Activated T-helper 1 cell treated with anti-CD3 and anti-CD28 coated beads, Interleukin-12 subunit alpha, Interleukin-12 subunit beta, Interleukin-2, Interleukin-4 antibody, amounts not matched to agents 30 ng/mL and 10 ng/mL and 1 ng/mL, durations not matched to agents 14 hours and 24 hours and 36 hours (primary cell): Measurements from ENCODE around the gene AIM2. TPM values are rescaled to one million over a fixed set of nuclear protein-coding genes. Genes with fewer than 3 reads are reported as not detected.
A peak's percentile ranks its signal among the peaks of the same experiment; 100 is the strongest.
"Not testable (repeated sequence)": the region's sequence is repeated elsewhere in the genome, so short reads cannot be mapped to it uniquely, and the experiment has no call there.

Experiments used
- DNase-seq: peaks from one replicate; pipeline ENCODE4 v3.0.0; 2021; ENCODE audit warnings: low spot score
- H3K27ac Mint-ChIP-seq: one replicate; pipeline ENCODE4 v1.8.0; 2021; ENCODE audit warnings: mild to moderate bottlenecking, mixed read lengths
- H3K27me3 Mint-ChIP-seq: one replicate; pipeline ENCODE4 v1.8.0; 2022; ENCODE audit warnings: mild to moderate bottlenecking, moderate library complexity, mixed read lengths; ENCODE audit not compliant: insufficient read depth
- H3K36me3 Mint-ChIP-seq: one replicate; pipeline ENCODE4 v1.8.0; 2021; ENCODE audit warnings: low read depth, mixed read lengths
- H3K4me1 Mint-ChIP-seq: one replicate; pipeline ENCODE4 v1.8.0; 2021; ENCODE audit warnings: low read depth, mixed read lengths
- H3K4me3 Mint-ChIP-seq: one replicate; pipeline ENCODE4 v1.8.0; 2021; ENCODE audit warnings: mild to moderate bottlenecking, moderate library complexity, mixed read lengths
- H3K9me3 Mint-ChIP-seq: one replicate; pipeline ENCODE4 v1.8.0; 2021; ENCODE audit warnings: mixed read lengths
- intact Hi-C: fragments of 100-400 bp; cut with micrococcal nuclease; formaldehyde crosslinking; loops from one replicate; pipeline ENCODE4 v1.15.1; 2024
- total RNA-seq: library from RNA; stranded (reverse); gene quantifications from 2 replicates; pipeline ENCODE4 v1.2.3, GENCODE V29; 2022

The AIM2 gene
- total RNA-seq: 49.0 and 52.9 TPM in 2 replicates

GRCh38 chr1:159076438-159077119, at the start of gene AIM2:
Gene AIM2, minus strand, starts transcription at chr1:159076766. Its CDS starts 3,267 bp downstream, at chr1:159073499.
- no peaks in the 10 kb centered on the region for H3K9me3 Mint-ChIP-seq
- peak within 1 kb of the TSS; percentile 97 for H3K27ac Mint-ChIP-seq
- no peaks in the 10 kb centered on the region for H3K27me3 Mint-ChIP-seq
- peaks cover 16% of the 10 kb centered on the region for H3K36me3 Mint-ChIP-seq
- H3K4me3 Mint-ChIP-seq: peak within 1 kb of the TSS; percentile 91
- H3K4me1 Mint-ChIP-seq: peaks cover 69% of the 10 kb centered on the region
- intact Hi-C loops: loop anchor here (1.0 to 10.0 kb wide), 14 partner anchors 8 to 1939 kb away; partner anchors contain the start of genes DUSP23, ETV3 and IFI16
- peak; percentile 68 for DNase-seq

- Mint-ChIP-seq H3K4me3 (no peak overlapping the region), H3K4me1 (no peaks in the 10 kb centered on the region), H3K9me3 (no peaks in the 10 kb centered on the region), H3K27me3 (peaks cover 16% of the 10 kb centered on the region), H3K27ac (no peak overlapping the region), H3K36me3 (no peaks in the 10 kb centered on the region)
- no peak for DNase-seq
- intact Hi-C loops: loop anchor here (2.0 kb wide), 1 partner anchor 47 kb away; the partner anchor contains the start of gene AIM2
Measured at GRCh38 chr1:159123587-159123986, 47.0 kb upstream of the AIM2 start.

GRCh38 chr1:159122005-159122621, 45.5 kb upstream of the AIM2 start:
- Mint-ChIP-seq H3K27me3 (peaks cover 19% of the 10 kb centered on the region), H3K4me3 (no peak overlapping the region), H3K9me3 (no peaks in the 10 kb centered on the region), H3K4me1 (no peaks in the 10 kb centered on the region), H3K36me3 (no peaks in the 10 kb centered on the region), H3K27ac (no peak overlapping the region)
- no peak for DNase-seq
- intact Hi-C loops: loop anchor here (2.0 kb wide), 1 partner anchor 45 kb away; the partner anchor contains the start of gene AIM2

GRCh38 chr1:159121526-159121925, 45.0 kb upstream of the AIM2 start:
- DNase-seq: no peak
- intact Hi-C loops: no loop called here
- Mint-ChIP-seq H3K9me3 (no peaks in the 10 kb centered on the region), H3K36me3 (no peaks in the 10 kb centered on the region), H3K27ac (no peak overlapping the region), H3K27me3 (peaks cover 19% of the 10 kb centered on the region), H3K4me3 (no peak overlapping the region), H3K4me1 (no peaks in the 10 kb centered on the region)

GRCh38 chr1:159120317-159120716, 43.8 kb upstream of the AIM2 start:
- H3K27me3 Mint-ChIP-seq: peaks cover 19% of the 10 kb centered on the region
- no peak overlapping the region for H3K27ac Mint-ChIP-seq
- H3K4me3 Mint-ChIP-seq: no peak overlapping the region
- no peaks in the 10 kb centered on the region for H3K9me3 Mint-ChIP-seq
- H3K36me3 Mint-ChIP-seq: no peaks in the 10 kb centered on the region
- H3K4me1 Mint-ChIP-seq: no peaks in the 10 kb centered on the region
- DNase-seq: no peak
- intact Hi-C loops: no loop called here

GRCh38 chr1:159113596-159114433, 37.2 kb upstream of the AIM2 start:
- intact Hi-C loops: no loop called here

GRCh38 chr1:159103021-159103420, 26.5 kb upstream of the AIM2 start:
- H3K4me1 Mint-ChIP-seq, intact Hi-C loops, DNase-seq, H3K4me3 Mint-ChIP-seq, H3K9me3 Mint-ChIP-seq, H3K36me3 Mint-ChIP-seq, H3K27ac Mint-ChIP-seq: not testable (repeated sequence)
- peaks cover 22% of the 10 kb centered on the region for H3K27me3 Mint-ChIP-seq

More at GRCh38 chr1:159113596-159114433, 37.2 kb upstream of the AIM2 start:
- H3K27me3 Mint-ChIP-seq: peaks cover 18% of the 10 kb centered on the region
- no peaks in the 10 kb centered on the region for H3K4me1 Mint-ChIP-seq
- H3K4me3 Mint-ChIP-seq: no peak overlapping the region
- H3K36me3 Mint-ChIP-seq: no peaks in the 10 kb centered on the region
- no peak for DNase-seq
- no peaks in the 10 kb centered on the region for H3K9me3 Mint-ChIP-seq
- no peak overlapping the region for H3K27ac Mint-ChIP-seq

GRCh38 chr1:159100589-159100988, 24.0 kb upstream of the AIM2 start:
- DNase-seq: no peak
- H3K27ac Mint-ChIP-seq: no peak overlapping the region
- intact Hi-C loops: no loop called here
- H3K27me3 Mint-ChIP-seq: peaks cover 34% of the 10 kb centered on the region
- no peaks in the 10 kb centered on the region for H3K4me1 Mint-ChIP-seq
- H3K9me3 Mint-ChIP-seq: no peaks in the 10 kb centered on the region
- H3K36me3 Mint-ChIP-seq: no peaks in the 10 kb centered on the region
- H3K4me3 Mint-ChIP-seq: no peak overlapping the region

- Mint-ChIP-seq H3K27me3 (peaks cover 36% of the 10 kb centered on the region), H3K4me3 (no peak overlapping the region), H3K4me1 (no peaks in the 10 kb centered on the region), H3K36me3 (no peaks in the 10 kb centered on the region), H3K9me3 (no peaks in the 10 kb centered on the region), H3K27ac (no peak overlapping the region)
- no peak for DNase-seq
- intact Hi-C loops: no loop called here
Measured at GRCh38 chr1:159098596-159098995, 22.0 kb upstream of the AIM2 start.

- H3K4me1 Mint-ChIP-seq: peaks cover 51% of the 10 kb centered on the region
- no peak overlapping the region for H3K4me3 Mint-ChIP-seq
- intact Hi-C loops: no loop called here
- H3K36me3 Mint-ChIP-seq: no peaks in the 10 kb centered on the region
- no peaks in the 10 kb centered on the region for H3K9me3 Mint-ChIP-seq
- H3K27ac Mint-ChIP-seq: no peak overlapping the region
- DNase-seq: no peak
- peaks cover 12% of the 10 kb centered on the region for H3K27me3 Mint-ChIP-seq
Measured at GRCh38 chr1:159092036-159092760, 15.6 kb upstream of the AIM2 start.

- peaks cover 54% of the 10 kb centered on the region for H3K4me1 Mint-ChIP-seq
- no peaks in the 10 kb centered on the region for H3K9me3 Mint-ChIP-seq
- intact Hi-C loops: no loop called here
- no peaks in the 10 kb centered on the region for H3K36me3 Mint-ChIP-seq
- H3K27ac Mint-ChIP-seq: peak overlapping the region; percentile 32
- H3K27me3 Mint-ChIP-seq: peaks cover 8% of the 10 kb centered on the region
- no peak for DNase-seq
- H3K4me3 Mint-ChIP-seq: no peak overlapping the region
Measured at GRCh38 chr1:159091607-159092031, 15.1 kb upstream of the AIM2 start.

GRCh38 chr1:159091180-159091560, 14.6 kb upstream of the AIM2 start:
- Mint-ChIP-seq H3K4me3 (no peak overlapping the region), H3K4me1 (peaks cover 54% of the 10 kb centered on the region), H3K36me3 (no peaks in the 10 kb centered on the region), H3K9me3 (no peaks in the 10 kb centered on the region), H3K27ac (peak overlapping the region; percentile 32), H3K27me3 (peaks cover 5% of the 10 kb centered on the region)
- intact Hi-C loops: no loop called here
- DNase-seq: no peak
